GM12878 (cell line): ENCODE results near the gene CDR2L. TPM values are rescaled to one million over a fixed set of nuclear protein-coding genes. Genes with fewer than 3 reads are reported as not detected.

Source experiments
- ATAC-seq: fragments of 200-7000 bp; cut with Tn5 transposase; 3 replicates; pipeline ENCODE4 v1.9.1; 2020; ENCODE audit warnings: mild to moderate bottlenecking, moderate library complexity
- BruUV-seq: library from RNA; stranded (reverse); fragments of 400-500 nt; replicated peaks from 2 replicates; lab custom pipeline; 2021; lab: Mats Ljungman, UMichigan
- CTCF ChIA-PET: fragments of 300-600 bp; sonication (Branson Sonifier 250); formaldehyde crosslinking; extraction: SDS; loops from one replicate; lab custom pipeline; 2021; ENCODE audit warnings: inconsistent platforms; lab: Yijun Ruan, JAX
- POLR2A ChIA-PET: fragments of 350-600 bp; formaldehyde crosslinking; extraction: SDS; loops from one replicate; lab custom pipeline; 2021; ENCODE audit warnings: inconsistent platforms; lab: Charles Lee
- RAD21 ChIA-PET: fragments of 300-600 bp; sonication (Branson Sonifier 250); formaldehyde crosslinking; loops from one replicate; lab custom pipeline; 2023; ENCODE audit warnings: antibody characterized with exemption; ENCODE audit not compliant: unreplicated experiment; lab: Charles Lee
- SMC1A ChIA-PET: fragments of 300-600 bp; sonication (Branson Sonifier 250); formaldehyde crosslinking; loops from one replicate; lab custom pipeline; 2023; ENCODE audit not compliant: unreplicated experiment, uncharacterized antibody; lab: Charles Lee
- DNase-seq: peaks from one replicate; pipeline ENCODE4 v3.0.0-alpha.2; 2011; ENCODE audit warnings: low read depth, low spot score
- FAIRE-seq: peaks from 3 replicates; lab custom pipeline; 2011; peaks lifted over from hg19 to GRCh38; lab: Jason Lieb, UNC
- H2AFZ ChIP-seq: 2 replicates; pipeline ENCODE4 v1.6.0; 2011; ENCODE audit warnings: low read depth, low read length, control low read depth; ENCODE audit not compliant: control insufficient read depth
- H3K27ac ChIP-seq: 2 replicates; pipeline ENCODE4 v1.5.1; 2011; ENCODE audit warnings: control low read depth; ENCODE audit not compliant: control insufficient read depth, insufficient read depth
- H3K27me3 ChIP-seq, 2 experiments: replicated peaks in 1 of 2; 2 replicates each; pipeline versions ENCODE4 v1.6.0 to v1.6.1; 2011; ENCODE audit warnings: low read length in 1 of 2; ENCODE audit not compliant: control insufficient read depth in 2 of 2, insufficient read depth in 2 of 2
- H3K36me3 ChIP-seq, 2 experiments: 2 replicates each; pipeline ENCODE4 v1.5.1; 2011; ENCODE audit warnings: low read length in 1 of 2; ENCODE audit not compliant: control insufficient read depth in 2 of 2, insufficient read depth in 2 of 2
- H3K4me1 ChIP-seq: 2 replicates; pipeline ENCODE4 v1.6.1; 2011; ENCODE audit warnings: mild to moderate bottlenecking, low read length, moderate library complexity, mixed read lengths; ENCODE audit not compliant: control insufficient read depth, insufficient read depth
- H3K4me2 ChIP-seq: 2 replicates; pipeline ENCODE4 v1.6.0; 2011; ENCODE audit warnings: control low read depth; ENCODE audit not compliant: control insufficient read depth, insufficient read depth
- H3K4me3 ChIP-seq: fragments of 200-600 bp; sonication (generic); 2 replicates; pipeline ENCODE4 v1.5.1; 2016
- H3K79me2 ChIP-seq: 2 replicates; pipeline ENCODE4 v1.6.0; 2011; ENCODE audit warnings: low read length; ENCODE audit not compliant: control insufficient read depth, insufficient read depth
- H3K9ac ChIP-seq: 2 replicates; pipeline ENCODE4 v1.8.0; 2011; ENCODE audit warnings: low read length, control low read depth, mixed read lengths; ENCODE audit not compliant: control insufficient read depth, insufficient read depth
- H3K9me3 ChIP-seq: replicated peaks from 3 replicates; pipeline ENCODE4 v1.5.1; 2011; ENCODE audit warnings: mild to moderate bottlenecking, low read length; ENCODE audit not compliant: control insufficient read depth, insufficient read depth
- H4K20me1 ChIP-seq: 2 replicates; pipeline ENCODE4 v1.6.0; 2011; ENCODE audit not compliant: control insufficient read depth, insufficient read depth
- CHD1 ChIP-seq: IDR thresholded peaks from 2 replicates; pipeline ENCODE4 v1.6.1; 2012; ENCODE audit warnings: low read depth, low read length, improper control_type of control experiment
- ESRRA ChIP-seq: IDR thresholded peaks from 2 replicates; pipeline ENCODE4 v1.6.1; 2012; ENCODE audit warnings: mild to moderate bottlenecking, low read length, improper control_type of control experiment
- EZH2 ChIP-seq: IDR thresholded peaks from 2 replicates; pipeline ENCODE4 v1.6.1; 2012; ENCODE audit warnings: low read depth, mild to moderate bottlenecking, control low read depth, inconsistent platforms, low read length, borderline replicate concordance; ENCODE audit not compliant: control insufficient read depth
- POLR2A ChIP-seq: IDR thresholded peaks from 2 replicates; pipeline ENCODE4 v1.6.1; 2011; ENCODE audit warnings: low read depth, mild to moderate bottlenecking, low read length
- RAD51 ChIP-seq: fragments of 450-650 bp; IDR thresholded peaks from 2 replicates; pipeline ENCODE4 v1.6.1; 2016; ENCODE audit warnings: moderate library complexity, mild to moderate bottlenecking, inconsistent platforms
- SIN3A ChIP-seq: IDR thresholded peaks from 2 replicates; pipeline ENCODE4 v1.6.1; 2012; ENCODE audit warnings: low read depth, low read length, improper control_type of control experiment
- SMARCA5 ChIP-seq: fragments of 450-650 bp; IDR thresholded peaks from 2 replicates; pipeline ENCODE4 v1.6.1; 2017; ENCODE audit warnings: mild to moderate bottlenecking
- SPI1 ChIP-seq: IDR thresholded peaks from 2 replicates; pipeline ENCODE4 v1.6.1; 2011; ENCODE audit warnings: low read depth, mild to moderate bottlenecking, low read length, moderate library complexity, borderline replicate concordance; ENCODE audit not compliant: insufficient read depth
- WGBS: methylation state at CpG from one replicate; pipeline ENCODE4 v1.1.6; 2016; ENCODE audit warnings: low lambda C conversion rate; ENCODE audit not compliant: insufficient replicate concordance, insufficient coverage; ENCODE audit errors: missing lambda C conversion rate; 5-methylcytosine and 5-hydroxymethylcytosine counted together
- in situ Hi-C: fragments of 300-500 bp; cut with MboI; formaldehyde crosslinking; loops from 9 replicates; pipeline ENCODE4 v1.14.3; 2018; ENCODE audit warnings: mixed read lengths
- intact Hi-C: fragments of 100-400 bp; cut with micrococcal nuclease; formaldehyde crosslinking; loops from one replicate; pipeline ENCODE4 v1.14.2; 2022; ENCODE audit not compliant: unreplicated experiment
- polyA plus RNA-seq, 11 experiments: library from polyadenylated mRNA; depleted of rRNA in 4 of 11; unstranded in 6 of 11; stranded (reverse) in 5 of 11; fragments of >200 nt; fragmentation: Nextera tagmentation in 4 of 11; fragmentation: Illumina TruSeq in 1 of 11; extraction: Ambion mirVana in 4 of 11; extraction: Trizol in 1 of 11; gene quantifications; 1 replicate in 1 of 11; 2 replicates in 10 of 11; pipeline versions ENCODE4 v1.2.1 to v1.2.3, GENCODE V29; 2011 to 2016; ENCODE audit warnings: inconsistent platforms in 2 of 11, missing spikeins in 2 of 11, low read depth in 1 of 11
- total RNA-seq, 4 experiments: library from RNA; depleted of rRNA in 3 of 4; stranded (reverse); fragments of >200 nt in 3 of 4; fragmentation: Illumina TruSeq in 1 of 4; extraction: Trizol in 1 of 4; gene quantifications; 2 replicates each; pipeline versions ENCODE4 v1.2.1 to v1.2.3, GENCODE V29; 2013 to 2021
- TF ChIP-seq, protein P1 (sequence below): fragments of 450-650 bp; IDR thresholded peaks from 2 replicates; pipeline ENCODE4 v1.6.1; 2016; ENCODE audit warnings: mild to moderate bottlenecking
- TF ChIP-seq, protein P2 (sequence below): fragments of 450-650 bp; IDR thresholded peaks from 2 replicates; pipeline ENCODE4 v1.6.1; 2018; ENCODE audit warnings: borderline replicate concordance, mild to moderate bottlenecking; ENCODE audit not compliant: partially characterized antibody
- TF ChIP-seq, protein P3 (sequence below): fragments of 450-650 bp; IDR thresholded peaks from 2 replicates; pipeline ENCODE4 v1.6.1; 2017; ENCODE audit warnings: mild to moderate bottlenecking

Gene CDR2L
- total and polyA plus RNA-seq, 10 of the 15 experiments (the other 5 are each of a cell fraction or from before 2014, with no cell fraction given): 0.03 to 0.18 (median 0.04) TPM; not detected in 6

DNA sequence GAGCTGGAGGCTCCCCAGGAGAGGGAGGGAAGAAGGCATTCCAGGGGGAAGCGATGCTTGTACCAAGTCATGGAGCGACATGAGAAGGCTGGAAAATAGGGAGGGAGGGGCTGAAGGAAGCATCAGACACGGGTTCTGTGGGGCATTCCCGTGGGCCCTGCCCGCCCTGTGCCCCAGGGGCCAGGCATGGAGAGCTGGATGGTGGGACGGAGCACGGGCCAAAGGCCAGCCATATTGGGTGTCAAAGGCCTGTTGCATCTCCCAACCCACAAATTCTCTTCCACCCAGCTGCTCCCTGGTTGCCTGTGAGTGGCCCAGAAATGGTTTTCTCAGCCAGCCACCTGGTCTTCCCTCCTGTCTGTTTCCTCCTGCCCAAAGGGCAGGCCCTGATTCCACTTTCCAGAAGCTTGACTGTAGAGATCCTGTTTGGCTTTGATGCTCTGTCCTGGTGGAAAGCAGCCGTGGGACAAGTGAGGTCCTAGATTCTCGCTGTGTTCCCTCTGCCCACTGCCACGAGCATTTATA is 3.2 kb downstream of the CDR2L start:
- no peaks in the 10 kb centered on the region for H4K20me1 ChIP-seq
- WGBS: 47% methylated on average over 10 of the region's 10 CpGs
- ChIA-PET CTCF (interaction anchor here (0.6 to 3.7 kb wide), 4 partner anchors 21 to 238 kb away, joined by 3 to 17 read pairs (median 4); partner anchors contain the start of gene MRPL58), POLR2A (no interaction called here), SMC1A (interaction anchor here (0.6 to 1.4 kb wide), 2 partner anchors 9 to 1273 kb away, joined by 3 read pairs; no protein-coding TSS in a partner anchor), RAD21 (interaction anchor here (1.4 to 1.7 kb wide), 2 partner anchors 29 to 211 kb away, joined by 3 to 8 read pairs; no protein-coding TSS in a partner anchor)
- H3K36me3 ChIP-seq: no peaks in the 10 kb centered on the region
- no peak for FAIRE-seq
- H2AFZ ChIP-seq: no peak overlapping the region
- no peak for ATAC-seq
- H3K4me2 ChIP-seq: no peak overlapping the region
- no peak for DNase-seq
- no peaks in the 10 kb centered on the region for H3K79me2 ChIP-seq
- no peak overlapping the region for H3K9ac ChIP-seq
- no TSS peak for BruUV-seq
- H3K27me3 ChIP-seq: peaks cover 2 to 16% of the 10 kb centered on the region in 2 experiments; a peak in 3 of 4 replicates
- intact Hi-C loops (no loop called here), in situ Hi-C loops (no loop called here)
- no peak for TF ChIP-seq EZH2
- TF ChIP-seq, protein P1, sequence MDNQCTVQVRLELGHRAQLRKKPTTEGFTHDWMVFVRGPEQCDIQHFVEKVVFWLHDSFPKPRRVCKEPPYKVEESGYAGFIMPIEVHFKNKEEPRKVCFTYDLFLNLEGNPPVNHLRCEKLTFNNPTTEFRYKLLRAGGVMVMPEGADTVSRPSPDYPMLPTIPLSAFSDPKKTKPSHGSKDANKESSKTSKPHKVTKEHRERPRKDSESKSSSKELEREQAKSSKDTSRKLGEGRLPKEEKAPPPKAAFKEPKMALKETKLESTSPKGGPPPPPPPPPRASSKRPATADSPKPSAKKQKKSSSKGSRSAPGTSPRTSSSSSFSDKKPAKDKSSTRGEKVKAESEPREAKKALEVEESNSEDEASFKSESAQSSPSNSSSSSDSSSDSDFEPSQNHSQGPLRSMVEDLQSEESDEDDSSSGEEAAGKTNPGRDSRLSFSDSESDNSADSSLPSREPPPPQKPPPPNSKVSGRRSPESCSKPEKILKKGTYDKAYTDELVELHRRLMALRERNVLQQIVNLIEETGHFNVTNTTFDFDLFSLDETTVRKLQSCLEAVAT: no peak
- TF ChIP-seq, protein P2, sequence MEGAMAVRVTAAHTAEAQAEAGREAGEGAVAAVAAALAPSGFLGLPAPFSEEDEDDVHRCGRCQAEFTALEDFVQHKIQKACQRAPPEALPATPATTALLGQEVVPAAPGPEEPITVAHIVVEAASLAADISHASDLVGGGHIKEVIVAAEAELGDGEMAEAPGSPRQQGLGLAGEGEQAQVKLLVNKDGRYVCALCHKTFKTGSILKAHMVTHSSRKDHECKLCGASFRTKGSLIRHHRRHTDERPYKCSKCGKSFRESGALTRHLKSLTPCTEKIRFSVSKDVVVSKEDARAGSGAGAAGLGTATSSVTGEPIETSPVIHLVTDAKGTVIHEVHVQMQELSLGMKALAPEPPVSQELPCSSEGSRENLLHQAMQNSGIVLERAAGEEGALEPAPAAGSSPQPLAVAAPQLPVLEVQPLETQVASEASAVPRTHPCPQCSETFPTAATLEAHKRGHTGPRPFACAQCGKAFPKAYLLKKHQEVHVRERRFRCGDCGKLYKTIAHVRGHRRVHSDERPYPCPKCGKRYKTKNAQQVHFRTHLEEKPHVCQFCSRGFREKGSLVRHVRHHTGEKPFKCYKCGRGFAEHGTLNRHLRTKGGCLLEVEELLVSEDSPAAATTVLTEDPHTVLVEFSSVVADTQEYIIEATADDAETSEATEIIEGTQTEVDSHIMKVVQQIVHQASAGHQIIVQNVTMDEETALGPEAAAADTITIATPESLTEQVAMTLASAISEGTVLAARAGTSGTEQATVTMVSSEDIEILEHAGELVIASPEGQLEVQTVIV: no peak
- no peak for TF ChIP-seq SMARCA5
- TF ChIP-seq SIN3A: no peak
- TF ChIP-seq POLR2A: no peak
- TF ChIP-seq RAD51: no peak
- TF ChIP-seq SPI1: no peak
- TF ChIP-seq ESRRA: no peak
- no peak for TF ChIP-seq CHD1
- TF ChIP-seq, protein P3, sequence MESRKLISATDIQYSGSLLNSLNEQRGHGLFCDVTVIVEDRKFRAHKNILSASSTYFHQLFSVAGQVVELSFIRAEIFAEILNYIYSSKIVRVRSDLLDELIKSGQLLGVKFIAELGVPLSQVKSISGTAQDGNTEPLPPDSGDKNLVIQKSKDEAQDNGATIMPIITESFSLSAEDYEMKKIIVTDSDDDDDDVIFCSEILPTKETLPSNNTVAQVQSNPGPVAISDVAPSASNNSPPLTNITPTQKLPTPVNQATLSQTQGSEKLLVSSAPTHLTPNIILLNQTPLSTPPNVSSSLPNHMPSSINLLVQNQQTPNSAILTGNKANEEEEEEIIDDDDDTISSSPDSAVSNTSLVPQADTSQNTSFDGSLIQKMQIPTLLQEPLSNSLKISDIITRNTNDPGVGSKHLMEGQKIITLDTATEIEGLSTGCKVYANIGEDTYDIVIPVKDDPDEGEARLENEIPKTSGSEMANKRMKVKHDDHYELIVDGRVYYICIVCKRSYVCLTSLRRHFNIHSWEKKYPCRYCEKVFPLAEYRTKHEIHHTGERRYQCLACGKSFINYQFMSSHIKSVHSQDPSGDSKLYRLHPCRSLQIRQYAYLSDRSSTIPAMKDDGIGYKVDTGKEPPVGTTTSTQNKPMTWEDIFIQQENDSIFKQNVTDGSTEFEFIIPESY: no peak
- H3K4me1 ChIP-seq: peaks cover 3% of the 10 kb centered on the region; the same call in 1 of the 2 replicates
- H3K4me3 ChIP-seq: no peak overlapping the region
- H3K9me3 ChIP-seq: no peaks in the 10 kb centered on the region
- H3K27ac ChIP-seq: no peak overlapping the region
